OCI-LY7 (cell line): ENCODE data around the gene COL28A1.

Experiments used
- CTCF ChIP-seq: fragments of 200-600 bp; sonication (generic); conservative IDR thresholded peaks from 2 replicates; pipeline ENCODE4 v1.5.1; 2014; ENCODE audit warnings: mild to moderate bottlenecking, antibody characterized with exemption, low read length, moderate library complexity, mixed read lengths
- EZH2phosphoT487 ChIP-seq: fragments of 200-600 bp; sonication (generic); IDR thresholded peaks from 2 replicates; pipeline ENCODE4 v1.6.1; 2018; ENCODE audit warnings: low read depth, borderline replicate concordance, mild to moderate bottlenecking, mixed run types, antibody characterized with exemption, low read length, moderate library complexity, mixed read lengths

GRCh38 chr7:7550663-7551062 lies 15.0 kb upstream of the COL28A1 start:
- TF ChIP-seq CTCF, result no peak
- no peak for TF ChIP-seq EZH2phosphoT487
